ENCODE results near the gene KCNK6. TPM values are rescaled to one million over a fixed set of nuclear protein-coding genes. Genes with fewer than 3 reads are reported as not detected.
A peak's percentile ranks its signal among the peaks of the same experiment; 100 is the strongest.

KCNK6 gene
- total RNA-seq, 1 donor from 2014 or later: 13.1 TPM

- no peaks in the 10 kb centered on the region for H3K36me3 ChIP-seq
- no peaks in the 10 kb centered on the region for H3K27me3 ChIP-seq
- peak overlapping the region; percentile 71 for H3K4me3 ChIP-seq
- TF ChIP-seq CTCF (IDR thresholded peaks at IDR 0.05): no peak
- DNase-seq (no peak), ATAC-seq (no peak)
- intact Hi-C loops (cut with DNase I): no loop called here
- H3K4me1 ChIP-seq: peaks cover 51% of the 10 kb centered on the region
- H3K27ac ChIP-seq: peak overlapping the region; percentile 6
- H3K9me3 ChIP-seq: no peaks in the 10 kb centered on the region
Observed at GRCh38 chr19:38318660-38319059, 985 bp upstream of the KCNK6 start.

GRCh38 chr19:38320969-38321339 is 1.3 kb downstream of the KCNK6 start:
- TF ChIP-seq CTCF (IDR thresholded peaks at IDR 0.05): no peak
- Histone ChIP-seq H3K4me1 (peaks cover 44% of the 10 kb centered on the region), H3K4me3 (peak overlapping the region; percentile 71), H3K36me3 (peaks cover 12% of the 10 kb centered on the region), H3K27me3 (no peaks in the 10 kb centered on the region), H3K9me3 (no peaks in the 10 kb centered on the region), H3K27ac (peak overlapping the region; percentile 12)
- intact Hi-C loops (cut with DNase I): no loop called here
- no peak for ATAC-seq
- no peak for DNase-seq

- DNase-seq: no peak
- intact Hi-C loops (cut with DNase I): no loop called here
- ATAC-seq: peak; percentile 12
- peak overlapping the region; percentile 26 for H3K27ac ChIP-seq
- H3K27me3 ChIP-seq: no peaks in the 10 kb centered on the region
- no peak for TF ChIP-seq CTCF (IDR thresholded peaks at IDR 0.05)
- peaks cover 38% of the 10 kb centered on the region for H3K4me1 ChIP-seq
- H3K9me3 ChIP-seq: no peaks in the 10 kb centered on the region
- peak overlapping the region; percentile 71 for H3K4me3 ChIP-seq
- peaks cover 18% of the 10 kb centered on the region for H3K36me3 ChIP-seq
Observed at GRCh38 chr19:38321646-38322196, 2.1 kb downstream of the KCNK6 start.

GRCh38 chr19:38323291-38323690 is 3.6 kb downstream of the KCNK6 start:
- Histone ChIP-seq H3K36me3 (peaks cover 34% of the 10 kb centered on the region), H3K27ac (no peak overlapping the region), H3K27me3 (no peaks in the 10 kb centered on the region), H3K4me3 (no peak overlapping the region), H3K4me1 (peaks cover 33% of the 10 kb centered on the region), H3K9me3 (no peaks in the 10 kb centered on the region)
- no peak for TF ChIP-seq CTCF (IDR thresholded peaks at IDR 0.05)
- DNase-seq: no peak
- peak; percentile 49 for ATAC-seq
- intact Hi-C loops (cut with DNase I): no loop called here

GRCh38 chr19:38324431-38324830 is 4.8 kb downstream of the KCNK6 start:
- no peak for DNase-seq
- H3K9me3 ChIP-seq: no peaks in the 10 kb centered on the region
- H3K36me3 ChIP-seq: peaks cover 36% of the 10 kb centered on the region
- ATAC-seq: no peak
- intact Hi-C loops (cut with DNase I): no loop called here
- no peaks in the 10 kb centered on the region for H3K27me3 ChIP-seq
- H3K27ac ChIP-seq: no peak overlapping the region
- H3K4me3 ChIP-seq: no peak overlapping the region
- no peak for TF ChIP-seq CTCF (IDR thresholded peaks at IDR 0.05)
- H3K4me1 ChIP-seq: peaks cover 21% of the 10 kb centered on the region

- no peak for TF ChIP-seq CTCF (IDR thresholded peaks at IDR 0.05)
- intact Hi-C loops (cut with DNase I): loop anchor here (5.0 kb wide), 1 partner anchor 89 kb away; no protein-coding TSS in a partner anchor
- H3K4me1 ChIP-seq: peaks cover 8% of the 10 kb centered on the region
- H3K27ac ChIP-seq: no peak overlapping the region
- no peaks in the 10 kb centered on the region for H3K27me3 ChIP-seq
- no peaks in the 10 kb centered on the region for H3K9me3 ChIP-seq
- ATAC-seq (no peak), DNase-seq (no peak)
- H3K36me3 ChIP-seq: peaks cover 36% of the 10 kb centered on the region
- no peak overlapping the region for H3K4me3 ChIP-seq
Observed at GRCh38 chr19:38326591-38326990, 6.9 kb downstream of the KCNK6 start.
